Nephron (organoid): Measurements from ENCODE around the gene FIGNL1.

Experiments used
- H3K27ac Mint-ChIP-seq, 3 experiments: 2 replicates each; pipeline ENCODE4 v1.8.0; 2020; ENCODE audit warnings: mixed read lengths in 3 of 3, mild to moderate bottlenecking in 2 of 3, moderate library complexity in 1 of 3
- H3K27me3 Mint-ChIP-seq: 2 replicates; pipeline ENCODE4 v1.8.0; 2021; ENCODE audit warnings: low read depth, mild to moderate bottlenecking, moderate library complexity, mixed read lengths
- H3K36me3 Mint-ChIP-seq: 2 replicates; pipeline ENCODE4 v1.8.0; 2020; ENCODE audit warnings: low read depth, mixed read lengths
- H3K4me1 Mint-ChIP-seq: 2 replicates; pipeline ENCODE4 v1.8.0; 2020; ENCODE audit warnings: mixed read lengths
- H3K4me3 Mint-ChIP-seq, 3 experiments: 2 replicates each; pipeline ENCODE4 v1.8.0; 2020; ENCODE audit warnings: mild to moderate bottlenecking in 3 of 3, mixed read lengths in 3 of 3, moderate library complexity in 2 of 3
- H3K9me3 Mint-ChIP-seq: 2 replicates; pipeline ENCODE4 v1.8.0; 2020; ENCODE audit warnings: mixed read lengths
- TF ChIP-seq, protein P1 (sequence below), 3 experiments: fragments of 200-600 bp; sonication (generic); IDR thresholded peaks; one replicate each; pipeline ENCODE4 v1.5.0; 2021; ENCODE audit warnings: antibody characterized with exemption in 3 of 3; ENCODE audit not compliant: unreplicated experiment in 3 of 3

Gene FIGNL1

DNA sequence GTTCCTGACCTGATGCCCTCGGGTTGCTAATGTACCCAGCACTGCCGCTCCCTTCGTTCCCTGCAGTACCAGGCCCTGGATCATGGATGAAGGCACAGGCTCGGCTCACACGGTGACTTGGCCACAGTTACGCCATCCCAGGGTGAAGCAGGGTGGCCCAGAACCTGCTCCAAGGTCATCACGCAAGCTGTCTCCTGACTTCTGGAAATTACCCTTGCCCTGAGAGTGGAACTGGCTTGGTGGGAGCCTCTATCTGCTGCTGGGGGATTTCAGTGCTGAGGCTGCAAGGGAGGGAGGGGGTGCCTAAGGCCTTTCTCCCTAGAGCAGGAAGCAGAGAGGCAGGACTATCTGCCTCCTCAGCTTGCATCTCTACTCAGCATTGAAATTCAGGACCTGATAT, 36.6 kb downstream of the FIGNL1 start:
- Mint-ChIP-seq H3K4me1 (no peaks in the 10 kb centered on the region), H3K27me3 (peaks cover 7% of the 10 kb centered on the region), H3K4me3 (no peak overlapping the region), H3K27ac (no peak overlapping the region), H3K9me3 (no peaks in the 10 kb centered on the region), H3K36me3 (no peaks in the 10 kb centered on the region)
- TF ChIP-seq, protein P1, sequence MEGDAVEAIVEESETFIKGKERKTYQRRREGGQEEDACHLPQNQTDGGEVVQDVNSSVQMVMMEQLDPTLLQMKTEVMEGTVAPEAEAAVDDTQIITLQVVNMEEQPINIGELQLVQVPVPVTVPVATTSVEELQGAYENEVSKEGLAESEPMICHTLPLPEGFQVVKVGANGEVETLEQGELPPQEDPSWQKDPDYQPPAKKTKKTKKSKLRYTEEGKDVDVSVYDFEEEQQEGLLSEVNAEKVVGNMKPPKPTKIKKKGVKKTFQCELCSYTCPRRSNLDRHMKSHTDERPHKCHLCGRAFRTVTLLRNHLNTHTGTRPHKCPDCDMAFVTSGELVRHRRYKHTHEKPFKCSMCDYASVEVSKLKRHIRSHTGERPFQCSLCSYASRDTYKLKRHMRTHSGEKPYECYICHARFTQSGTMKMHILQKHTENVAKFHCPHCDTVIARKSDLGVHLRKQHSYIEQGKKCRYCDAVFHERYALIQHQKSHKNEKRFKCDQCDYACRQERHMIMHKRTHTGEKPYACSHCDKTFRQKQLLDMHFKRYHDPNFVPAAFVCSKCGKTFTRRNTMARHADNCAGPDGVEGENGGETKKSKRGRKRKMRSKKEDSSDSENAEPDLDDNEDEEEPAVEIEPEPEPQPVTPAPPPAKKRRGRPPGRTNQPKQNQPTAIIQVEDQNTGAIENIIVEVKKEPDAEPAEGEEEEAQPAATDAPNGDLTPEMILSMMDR (IDR thresholded peaks at IDR 0.05; ENCODE audit: unreplicated experiment in 3 of 3): no peak

DNA sequence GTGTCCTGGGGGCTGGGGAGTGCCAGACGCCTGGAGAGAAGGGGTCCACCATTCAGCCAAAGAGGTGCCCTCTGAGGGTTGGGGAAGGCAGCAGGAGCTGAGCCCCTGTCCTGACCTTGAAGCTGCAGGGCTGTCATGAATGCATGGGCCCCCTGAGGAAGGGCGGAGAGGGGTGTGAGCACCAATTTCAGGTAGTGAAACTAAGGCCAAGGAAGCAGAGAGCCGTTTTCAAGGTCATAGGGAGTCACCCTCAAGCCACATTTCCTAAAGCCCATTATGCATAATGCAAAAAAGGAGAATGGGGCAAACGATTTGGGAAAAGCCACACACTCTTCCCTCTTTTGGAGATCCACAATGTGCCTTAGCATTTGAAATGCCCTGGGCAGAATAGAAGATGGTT, 37.2 kb downstream of the FIGNL1 start:
- Mint-ChIP-seq H3K9me3 (no peaks in the 10 kb centered on the region), H3K27me3 (peaks cover 7% of the 10 kb centered on the region), H3K36me3 (no peaks in the 10 kb centered on the region), H3K4me3 (no peak overlapping the region), H3K4me1 (no peaks in the 10 kb centered on the region), H3K27ac (no peak overlapping the region)
- TF ChIP-seq, protein P1 (IDR thresholded peaks at IDR 0.05; ENCODE audit: unreplicated experiment in 3 of 3): no peak

DNA sequence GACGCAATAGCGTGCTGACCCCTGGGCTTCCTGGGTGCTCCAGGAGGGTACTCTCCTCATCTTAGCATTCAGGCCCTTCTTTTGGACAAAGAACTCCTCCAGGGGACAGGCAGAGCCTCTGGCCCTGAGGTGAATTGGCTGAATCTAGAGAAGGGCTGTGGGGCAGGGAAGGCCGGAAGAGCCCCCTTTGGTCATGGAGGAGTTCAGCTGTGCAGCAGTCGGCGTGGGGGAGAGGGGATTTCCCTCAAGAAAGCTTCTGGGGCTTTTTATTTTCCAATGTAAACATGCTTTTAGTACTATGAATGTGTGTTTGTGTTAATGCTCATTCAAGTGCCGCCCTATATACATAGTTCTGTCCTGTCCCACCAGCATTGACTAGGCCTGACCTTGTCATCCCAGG, 38.8 kb downstream of the FIGNL1 start:
- H3K9me3 Mint-ChIP-seq: no peaks in the 10 kb centered on the region

DNA sequence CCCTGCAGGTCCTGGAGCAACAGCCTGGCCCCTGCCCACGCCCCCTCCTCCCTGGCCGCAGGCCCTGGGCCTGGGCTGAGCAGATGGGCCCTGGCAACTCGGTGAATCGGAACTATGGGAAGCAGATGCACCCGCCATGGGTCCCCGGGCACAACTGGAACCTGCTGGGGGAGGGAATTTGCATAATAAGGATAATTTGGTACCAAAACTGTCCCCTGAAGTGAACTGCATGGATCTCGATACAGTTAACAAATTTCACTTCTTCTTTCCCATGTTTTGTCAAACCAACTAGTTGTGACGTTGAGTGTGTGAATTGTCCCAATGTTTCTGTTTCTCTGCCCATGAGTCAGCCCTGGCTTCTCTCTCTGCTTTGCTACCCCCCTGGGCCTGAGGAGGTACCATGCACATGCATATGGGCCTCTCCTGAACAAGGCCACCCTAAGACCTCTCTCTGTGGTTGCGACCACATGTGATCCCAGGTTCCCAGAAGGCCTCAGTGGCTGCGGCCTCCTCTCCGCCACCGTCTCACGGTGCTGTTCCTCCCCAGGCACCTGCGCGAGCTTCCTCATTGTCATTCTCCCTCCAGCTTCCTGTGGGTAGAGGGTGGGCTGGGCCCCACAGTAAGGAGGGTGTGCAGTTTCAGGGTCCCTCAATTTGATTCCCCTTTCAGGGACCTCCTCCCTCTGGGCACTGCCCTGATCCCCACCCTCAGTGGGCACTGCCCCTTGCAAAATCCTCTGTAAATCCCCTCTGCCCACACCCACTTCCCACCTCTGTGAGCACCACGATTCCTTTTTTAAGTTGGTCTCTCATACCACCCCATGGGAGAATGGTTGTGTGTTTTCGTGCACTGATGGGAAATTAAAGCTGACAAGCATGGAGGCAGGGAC, 40.0 kb downstream of the FIGNL1 start:
- Mint-ChIP-seq H3K9me3 (no peaks in the 10 kb centered on the region), H3K4me3 (no peak overlapping the region)

More for the DNA sequence above, 38.8 kb downstream of the FIGNL1 start:
- H3K27me3 Mint-ChIP-seq: peaks cover 11% of the 10 kb centered on the region
- H3K4me3 Mint-ChIP-seq: no peak overlapping the region
- no peak overlapping the region for H3K27ac Mint-ChIP-seq
- no peaks in the 10 kb centered on the region for H3K4me1 Mint-ChIP-seq
- H3K36me3 Mint-ChIP-seq: no peaks in the 10 kb centered on the region
- TF ChIP-seq, protein P1 (IDR thresholded peaks at IDR 0.05; ENCODE audit: unreplicated experiment in 3 of 3): no peak

DNA sequence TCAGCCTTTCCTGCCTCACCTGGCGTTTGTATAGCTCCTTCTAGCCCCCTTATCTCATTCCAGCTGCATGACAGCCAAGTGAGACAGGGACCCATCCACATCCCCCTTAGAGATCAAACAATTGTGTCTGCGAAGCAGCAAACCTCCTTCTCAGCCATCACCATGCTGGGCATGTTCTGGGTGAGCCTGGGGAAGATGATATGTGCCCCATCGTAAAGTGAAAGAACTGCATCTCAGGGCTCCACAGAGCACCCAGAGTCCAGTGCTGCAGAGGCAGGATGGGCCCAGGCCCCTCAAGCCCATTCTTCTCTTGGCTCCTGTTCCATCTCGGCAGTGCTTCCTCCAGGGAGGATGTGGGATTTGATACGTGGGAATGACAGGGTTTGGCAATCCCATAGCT, 43.2 kb downstream of the FIGNL1 start:
- H3K27me3 Mint-ChIP-seq: peaks cover 4% of the 10 kb centered on the region
- no peak overlapping the region for H3K4me3 Mint-ChIP-seq
- H3K9me3 Mint-ChIP-seq: no peaks in the 10 kb centered on the region
- H3K27ac Mint-ChIP-seq: no peak overlapping the region
- TF ChIP-seq, protein P1 (IDR thresholded peaks at IDR 0.05; ENCODE audit: unreplicated experiment in 3 of 3): no peak
- H3K4me1 Mint-ChIP-seq: no peaks in the 10 kb centered on the region
- H3K36me3 Mint-ChIP-seq: no peaks in the 10 kb centered on the region

More for the DNA sequence above, 40.0 kb downstream of the FIGNL1 start:
- Mint-ChIP-seq H3K4me1 (no peaks in the 10 kb centered on the region), H3K36me3 (no peaks in the 10 kb centered on the region), H3K27me3 (peaks cover 4% of the 10 kb centered on the region), H3K27ac (no peak overlapping the region)
- TF ChIP-seq, protein P1 (IDR thresholded peaks at IDR 0.05; ENCODE audit: unreplicated experiment in 3 of 3): no peak

DNA sequence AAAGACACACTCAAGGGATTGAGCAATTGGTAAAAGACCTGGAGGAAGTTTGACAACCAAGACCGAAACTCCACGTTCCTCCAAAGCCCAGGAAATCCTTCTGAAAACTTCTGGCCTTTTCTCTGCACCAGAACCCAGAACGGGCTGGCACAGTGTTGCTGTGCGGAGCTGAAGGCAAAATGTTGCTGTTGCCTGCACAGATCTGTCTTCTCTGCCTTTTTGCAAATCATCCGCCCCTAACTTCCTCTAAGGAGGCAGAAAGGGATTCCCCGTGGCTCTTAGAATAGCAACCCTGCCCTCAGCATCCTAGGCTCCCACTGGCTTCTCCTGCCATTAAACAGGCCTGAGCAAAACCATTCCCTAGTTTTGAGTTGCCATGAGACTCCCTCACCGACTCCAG, 44.9 kb downstream of the FIGNL1 start:
- TF ChIP-seq, protein P1 (IDR thresholded peaks at IDR 0.05; ENCODE audit: unreplicated experiment in 3 of 3): no peak
- Mint-ChIP-seq H3K27me3 (peaks cover 10% of the 10 kb centered on the region), H3K9me3 (no peaks in the 10 kb centered on the region), H3K4me3 (no peak overlapping the region), H3K36me3 (no peaks in the 10 kb centered on the region), H3K27ac (no peak overlapping the region), H3K4me1 (no peaks in the 10 kb centered on the region)
